DND-41 (cell line): ENCODE data around the gene TTN.

ENCODE experiments used
- CTCF ChIP-seq: IDR thresholded peaks from 2 replicates; pipeline ENCODE4 v1.5.1; 2012; ENCODE audit warnings: borderline replicate concordance, low read length, moderate library complexity, mild to moderate bottlenecking; ENCODE audit not compliant: poor library complexity, severe bottlenecking; ENCODE audit errors: extremely low read depth
- EZH2 ChIP-seq: IDR thresholded peaks from 3 replicates; pipeline ENCODE4 v1.6.1; 2012; ENCODE audit warnings: borderline replicate concordance, low read depth, mild to moderate bottlenecking, moderate library complexity, low read length, inconsistent platforms; ENCODE audit not compliant: severe bottlenecking

DNA sequence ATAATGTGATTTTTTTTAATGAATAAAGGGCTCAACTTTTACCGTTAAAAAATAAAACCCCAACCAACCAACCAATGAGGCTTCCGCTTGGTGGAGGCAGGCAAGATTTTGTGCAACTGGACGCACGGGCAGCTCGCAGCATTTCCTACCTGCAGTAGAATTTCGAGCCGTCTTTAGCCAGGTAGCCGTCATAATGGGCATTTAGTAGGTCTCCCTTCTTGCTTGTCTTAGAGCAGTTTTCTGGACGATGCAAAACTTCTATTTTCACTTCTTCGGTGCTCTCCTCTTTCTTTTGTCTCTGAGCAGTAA is 329.1 kb downstream of the TTN start:
- no peak for TF ChIP-seq CTCF
- no peak for TF ChIP-seq EZH2
